ENCODE data around the gene HOPX. TPM values are rescaled to one million over a fixed set of nuclear protein-coding genes. Genes with fewer than 3 reads are reported as not detected.

Gene HOPX
- total RNA-seq, 1 donor from 2014 or later = 0.54 TPM

GRCh38 chr4:56690393-56690792 is 9.3 kb upstream of the HOPX start:
- Mint-ChIP-seq H3K27ac (ENCODE audit: unreplicated experiment) (peak overlapping the region; percentile 6), H3K36me3 (ENCODE audit: unreplicated experiment) (peaks cover 5% of the 10 kb centered on the region)
- TF ChIP-seq CTCF (IDR thresholded peaks at IDR 0.05; ENCODE audit: partially characterized antibody, unreplicated experiment) = no peak

GRCh38 chr4:56689201-56689969 is 8.3 kb upstream of the HOPX start:
- Mint-ChIP-seq H3K4me3 (ENCODE audit: unreplicated experiment) (no peak overlapping the region), H3K36me3 (ENCODE audit: unreplicated experiment) (peaks cover 4% of the 10 kb centered on the region)
- TF ChIP-seq CTCF (IDR thresholded peaks at IDR 0.05; ENCODE audit: partially characterized antibody, unreplicated experiment) = no peak

More at GRCh38 chr4:56690393-56690792, 9.3 kb upstream of the HOPX start:
- Mint-ChIP-seq H3K9me3 (ENCODE audit: unreplicated experiment) (peaks cover 10% of the 10 kb centered on the region), H3K27me3 (ENCODE audit: unreplicated experiment) (peaks cover 5% of the 10 kb centered on the region), H3K4me1 (ENCODE audit: low read depth, unreplicated experiment) (peaks cover 23% of the 10 kb centered on the region), H3K4me3 (ENCODE audit: unreplicated experiment) (no peak overlapping the region)
- no peak for DNase-seq

GRCh38 chr4:56688094-56688647 is 7.1 kb upstream of the HOPX start:
- no peak for DNase-seq
- H3K27me3 Mint-ChIP-seq (ENCODE audit: unreplicated experiment) = peaks cover 5% of the 10 kb centered on the region
- peaks cover 5% of the 10 kb centered on the region for H3K9me3 Mint-ChIP-seq (ENCODE audit: unreplicated experiment)
- no peak overlapping the region for H3K4me3 Mint-ChIP-seq (ENCODE audit: unreplicated experiment)
- peaks cover 34% of the 10 kb centered on the region for H3K4me1 Mint-ChIP-seq (ENCODE audit: low read depth, unreplicated experiment)
- H3K27ac Mint-ChIP-seq (ENCODE audit: unreplicated experiment) = no peak overlapping the region
- no peak for TF ChIP-seq CTCF (IDR thresholded peaks at IDR 0.05; ENCODE audit: partially characterized antibody, unreplicated experiment)
- peaks cover 4% of the 10 kb centered on the region for H3K36me3 Mint-ChIP-seq (ENCODE audit: unreplicated experiment)

More at GRCh38 chr4:56689201-56689969, 8.3 kb upstream of the HOPX start:
- no peak overlapping the region for H3K27ac Mint-ChIP-seq (ENCODE audit: unreplicated experiment)
- peaks cover 10% of the 10 kb centered on the region for H3K9me3 Mint-ChIP-seq (ENCODE audit: unreplicated experiment)
- peaks cover 5% of the 10 kb centered on the region for H3K27me3 Mint-ChIP-seq (ENCODE audit: unreplicated experiment)
- DNase-seq = no peak
- H3K4me1 Mint-ChIP-seq (ENCODE audit: low read depth, unreplicated experiment) = peaks cover 32% of the 10 kb centered on the region

- peaks cover 5% of the 10 kb centered on the region for H3K27me3 Mint-ChIP-seq (ENCODE audit: unreplicated experiment)
- peaks cover 32% of the 10 kb centered on the region for H3K4me1 Mint-ChIP-seq (ENCODE audit: low read depth, unreplicated experiment)
- no peak for TF ChIP-seq CTCF (IDR thresholded peaks at IDR 0.05; ENCODE audit: partially characterized antibody, unreplicated experiment)
- no peak overlapping the region for H3K27ac Mint-ChIP-seq (ENCODE audit: unreplicated experiment)
- H3K36me3 Mint-ChIP-seq (ENCODE audit: unreplicated experiment) = peaks cover 4% of the 10 kb centered on the region
- H3K9me3 Mint-ChIP-seq (ENCODE audit: unreplicated experiment) = no peaks in the 10 kb centered on the region
- no peak overlapping the region for H3K4me3 Mint-ChIP-seq (ENCODE audit: unreplicated experiment)
- no peak for DNase-seq
Observed at GRCh38 chr4:56686537-56687231, 5.6 kb upstream of the HOPX start.
